HCT116 (cell line): ENCODE results near the gene CXCL1.

Experiments used
- EZH2 ChIP-seq: fragments of 200-600 bp; sonication (generic); IDR thresholded peaks from 2 replicates; pipeline ENCODE4 v1.6.1; 2017; ENCODE audit warnings: antibody characterized with exemption, mixed run types
- POLR2A ChIP-seq: IDR thresholded peaks from 2 replicates; pipeline ENCODE4 v1.7.0; 2011; ENCODE audit warnings: borderline replicate concordance; ENCODE audit not compliant: insufficient read depth, insufficient read length; ENCODE audit errors: extremely low read depth
- POLR2AphosphoS5 ChIP-seq: IDR thresholded peaks from 2 replicates; pipeline ENCODE4 v1.6.1; 2011; ENCODE audit warnings: mild to moderate bottlenecking, low read depth, low read length, moderate library complexity
- RAD21 ChIP-seq: IDR thresholded peaks from 2 replicates; pipeline ENCODE4 v1.6.1; 2012; ENCODE audit warnings: low read depth, mild to moderate bottlenecking
- SP1 ChIP-seq: IDR thresholded peaks from 2 replicates; pipeline ENCODE4 v1.6.1; 2012; ENCODE audit warnings: low read depth
- YY1 ChIP-seq: IDR thresholded peaks from 2 replicates; pipeline ENCODE4 v1.6.1; 2011; ENCODE audit warnings: low read length, low read depth, moderate library complexity, mild to moderate bottlenecking; ENCODE audit not compliant: insufficient replicate concordance; ENCODE audit errors: extremely low read depth
- ZNF274 ChIP-seq: fragments of 200-500 bp; sonication (Bioruptor generic); IDR thresholded peaks from 2 replicates; pipeline ENCODE4 v1.6.1; 2014; ENCODE audit warnings: mild to moderate bottlenecking, low read depth, low read length, inconsistent platforms
- TF ChIP-seq, protein P1 (sequence below), 3 experiments: fragments of 200-600 bp in 1 of 3; sonication (generic) in 1 of 3; IDR thresholded peaks in 2 of 3; conservative IDR thresholded peaks in 1 of 3; 2 replicates each; pipeline ENCODE4 v1.5.1; 2012 to 2017; ENCODE audit warnings: low read depth in 2 of 3, low read length in 2 of 3, antibody characterized with exemption in 1 of 3, borderline replicate concordance in 1 of 3, control low read depth in 1 of 3, mild to moderate bottlenecking in 1 of 3, mixed read lengths in 1 of 3, mixed run types in 1 of 3, moderate library complexity in 1 of 3; ENCODE audit not compliant: insufficient read depth in 1 of 3
- TF ChIP-seq, protein P2 (sequence below): IDR thresholded peaks from 2 replicates; pipeline ENCODE4 v1.6.1; 2012; ENCODE audit warnings: low read depth
- TF ChIP-seq, protein P3 (sequence below): IDR thresholded peaks from 2 replicates; pipeline ENCODE4 v1.6.1; 2012
- TF ChIP-seq, protein P4 (sequence below): IDR thresholded peaks from 2 replicates; pipeline ENCODE4 v1.6.1; 2011; ENCODE audit warnings: mild to moderate bottlenecking, low read length, moderate library complexity; ENCODE audit not compliant: insufficient replicate concordance; ENCODE audit errors: extremely low read depth

DNA sequence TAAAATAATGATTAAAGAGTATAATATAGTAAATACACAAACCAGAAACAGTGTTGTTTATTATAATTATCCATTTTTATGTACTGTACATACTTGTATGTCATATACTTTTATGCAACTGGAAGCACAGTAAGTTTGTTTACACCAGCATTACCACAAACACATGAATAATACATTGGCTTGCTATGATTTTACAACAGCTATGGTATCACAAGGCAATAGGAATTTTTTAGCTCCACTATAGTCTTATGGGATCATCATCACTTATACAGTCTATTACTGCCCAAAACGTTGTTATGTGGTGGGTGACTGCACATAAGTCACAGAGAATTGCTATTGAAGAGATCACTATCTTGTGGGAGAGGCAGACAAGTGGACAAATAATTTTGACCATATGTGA, 17.9 kb upstream of the CXCL1 start:
- no peak for TF ChIP-seq YY1
- TF ChIP-seq ZNF274, result no peak
- TF ChIP-seq, protein P1, sequence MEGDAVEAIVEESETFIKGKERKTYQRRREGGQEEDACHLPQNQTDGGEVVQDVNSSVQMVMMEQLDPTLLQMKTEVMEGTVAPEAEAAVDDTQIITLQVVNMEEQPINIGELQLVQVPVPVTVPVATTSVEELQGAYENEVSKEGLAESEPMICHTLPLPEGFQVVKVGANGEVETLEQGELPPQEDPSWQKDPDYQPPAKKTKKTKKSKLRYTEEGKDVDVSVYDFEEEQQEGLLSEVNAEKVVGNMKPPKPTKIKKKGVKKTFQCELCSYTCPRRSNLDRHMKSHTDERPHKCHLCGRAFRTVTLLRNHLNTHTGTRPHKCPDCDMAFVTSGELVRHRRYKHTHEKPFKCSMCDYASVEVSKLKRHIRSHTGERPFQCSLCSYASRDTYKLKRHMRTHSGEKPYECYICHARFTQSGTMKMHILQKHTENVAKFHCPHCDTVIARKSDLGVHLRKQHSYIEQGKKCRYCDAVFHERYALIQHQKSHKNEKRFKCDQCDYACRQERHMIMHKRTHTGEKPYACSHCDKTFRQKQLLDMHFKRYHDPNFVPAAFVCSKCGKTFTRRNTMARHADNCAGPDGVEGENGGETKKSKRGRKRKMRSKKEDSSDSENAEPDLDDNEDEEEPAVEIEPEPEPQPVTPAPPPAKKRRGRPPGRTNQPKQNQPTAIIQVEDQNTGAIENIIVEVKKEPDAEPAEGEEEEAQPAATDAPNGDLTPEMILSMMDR (IDR thresholded peaks at IDR 0.05 in 2 of 3, conservative IDR thresholded peaks at IDR 0.05 in 1 of 3; ENCODE audit: borderline replicate concordance in 1 of 3, insufficient read depth in 1 of 3, low read depth in 2 of 3, low read length in 2 of 3), result no peak
- no peak for TF ChIP-seq POLR2A
- TF ChIP-seq POLR2AphosphoS5, result no peak
- no peak for TF ChIP-seq SP1
- no peak for TF ChIP-seq EZH2
- no peak for TF ChIP-seq RAD21
- TF ChIP-seq, protein P2, sequence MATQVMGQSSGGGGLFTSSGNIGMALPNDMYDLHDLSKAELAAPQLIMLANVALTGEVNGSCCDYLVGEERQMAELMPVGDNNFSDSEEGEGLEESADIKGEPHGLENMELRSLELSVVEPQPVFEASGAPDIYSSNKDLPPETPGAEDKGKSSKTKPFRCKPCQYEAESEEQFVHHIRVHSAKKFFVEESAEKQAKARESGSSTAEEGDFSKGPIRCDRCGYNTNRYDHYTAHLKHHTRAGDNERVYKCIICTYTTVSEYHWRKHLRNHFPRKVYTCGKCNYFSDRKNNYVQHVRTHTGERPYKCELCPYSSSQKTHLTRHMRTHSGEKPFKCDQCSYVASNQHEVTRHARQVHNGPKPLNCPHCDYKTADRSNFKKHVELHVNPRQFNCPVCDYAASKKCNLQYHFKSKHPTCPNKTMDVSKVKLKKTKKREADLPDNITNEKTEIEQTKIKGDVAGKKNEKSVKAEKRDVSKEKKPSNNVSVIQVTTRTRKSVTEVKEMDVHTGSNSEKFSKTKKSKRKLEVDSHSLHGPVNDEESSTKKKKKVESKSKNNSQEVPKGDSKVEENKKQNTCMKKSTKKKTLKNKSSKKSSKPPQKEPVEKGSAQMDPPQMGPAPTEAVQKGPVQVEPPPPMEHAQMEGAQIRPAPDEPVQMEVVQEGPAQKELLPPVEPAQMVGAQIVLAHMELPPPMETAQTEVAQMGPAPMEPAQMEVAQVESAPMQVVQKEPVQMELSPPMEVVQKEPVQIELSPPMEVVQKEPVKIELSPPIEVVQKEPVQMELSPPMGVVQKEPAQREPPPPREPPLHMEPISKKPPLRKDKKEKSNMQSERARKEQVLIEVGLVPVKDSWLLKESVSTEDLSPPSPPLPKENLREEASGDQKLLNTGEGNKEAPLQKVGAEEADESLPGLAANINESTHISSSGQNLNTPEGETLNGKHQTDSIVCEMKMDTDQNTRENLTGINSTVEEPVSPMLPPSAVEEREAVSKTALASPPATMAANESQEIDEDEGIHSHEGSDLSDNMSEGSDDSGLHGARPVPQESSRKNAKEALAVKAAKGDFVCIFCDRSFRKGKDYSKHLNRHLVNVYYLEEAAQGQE, result no peak
- TF ChIP-seq, protein P3, sequence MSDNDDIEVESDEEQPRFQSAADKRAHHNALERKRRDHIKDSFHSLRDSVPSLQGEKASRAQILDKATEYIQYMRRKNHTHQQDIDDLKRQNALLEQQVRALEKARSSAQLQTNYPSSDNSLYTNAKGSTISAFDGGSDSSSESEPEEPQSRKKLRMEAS, result no peak
- TF ChIP-seq, protein P4, sequence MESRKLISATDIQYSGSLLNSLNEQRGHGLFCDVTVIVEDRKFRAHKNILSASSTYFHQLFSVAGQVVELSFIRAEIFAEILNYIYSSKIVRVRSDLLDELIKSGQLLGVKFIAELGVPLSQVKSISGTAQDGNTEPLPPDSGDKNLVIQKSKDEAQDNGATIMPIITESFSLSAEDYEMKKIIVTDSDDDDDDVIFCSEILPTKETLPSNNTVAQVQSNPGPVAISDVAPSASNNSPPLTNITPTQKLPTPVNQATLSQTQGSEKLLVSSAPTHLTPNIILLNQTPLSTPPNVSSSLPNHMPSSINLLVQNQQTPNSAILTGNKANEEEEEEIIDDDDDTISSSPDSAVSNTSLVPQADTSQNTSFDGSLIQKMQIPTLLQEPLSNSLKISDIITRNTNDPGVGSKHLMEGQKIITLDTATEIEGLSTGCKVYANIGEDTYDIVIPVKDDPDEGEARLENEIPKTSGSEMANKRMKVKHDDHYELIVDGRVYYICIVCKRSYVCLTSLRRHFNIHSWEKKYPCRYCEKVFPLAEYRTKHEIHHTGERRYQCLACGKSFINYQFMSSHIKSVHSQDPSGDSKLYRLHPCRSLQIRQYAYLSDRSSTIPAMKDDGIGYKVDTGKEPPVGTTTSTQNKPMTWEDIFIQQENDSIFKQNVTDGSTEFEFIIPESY, result no peak
